Ovary (tissue), 10 donors: ENCODE results near the gene SFT2D1. TPM values are rescaled to one million over a fixed set of nuclear protein-coding genes. Genes with fewer than 3 reads are reported as not detected.

Source experiments
- DNase-seq, 5 donors: peaks; one replicate each; pipeline ENCODE4 v3.0.0-alpha.2; 2019 to 2020
- H3K27ac ChIP-seq, 2 donors: fragments of 200-600 bp; one replicate each; pipeline versions ENCODE4 v1.5.1 to v1.8.0; 2019 to 2022
- H3K27me3 ChIP-seq: fragments of 200-600 bp; one replicate; pipeline ENCODE4 v1.8.0; 2022
- H3K36me3 ChIP-seq: fragments of 200-600 bp; sonication (generic); one replicate; pipeline ENCODE4 v1.5.1; 2019
- H3K4me1 ChIP-seq: one replicate; pipeline ENCODE4 v1.8.1; 2013; ENCODE audit warnings: mild to moderate bottlenecking, moderate library complexity; ENCODE audit not compliant: insufficient read depth
- H3K4me3 ChIP-seq: fragments of 200-600 bp; sonication (generic); one replicate; pipeline ENCODE4 v1.5.1; 2017
- H3K9me3 ChIP-seq, 2 donors: fragments of 200-600 bp in 1 of 2; sonication (generic) in 1 of 2; one replicate each; pipeline versions ENCODE4 v1.5.1 to v1.8.1; 2013 to 2019; ENCODE audit warnings: mild to moderate bottlenecking in 1 of 2, moderate library complexity in 1 of 2
- CTCF ChIP-seq, 3 donors: fragments of 450-650 bp in 2 of 3; fragments of 200-600 bp in 1 of 3; IDR thresholded peaks; one replicate each; pipeline versions ENCODE4 v1.5.1 to v1.8.0; 2016 to 2022; ENCODE audit warnings: antibody characterized with exemption in 3 of 3, mild to moderate bottlenecking in 1 of 3
- EP300 ChIP-seq: sonication (generic); formaldehyde crosslinking; IDR thresholded peaks from one replicate; pipeline ENCODE4 v1.6.1; 2017; ENCODE audit warnings: antibody characterized with exemption
- POLR2A ChIP-seq: fragments of 450-650 bp; IDR thresholded peaks from one replicate; pipeline ENCODE4 v1.6.1; 2017; ENCODE audit warnings: antibody characterized with exemption, mild to moderate bottlenecking, moderate library complexity
- WGBS, 3 donors: extraction: QIAGEN DNeasy Blood & Tissue Kit in 1 of 3; methylation state at CpG; one replicate each; pipeline versions ENCODE4 v1.1.5 to v1.1.7; 2013 to 2017; 5-methylcytosine and 5-hydroxymethylcytosine counted together
- intact Hi-C, 4 donors: fragments of 100-400 bp; cut with DNase I; formaldehyde crosslinking; loops; one replicate each; pipeline versions ENCODE4 v1.11.0 to v1.15.1; 2022 to 2023
- long read RNA-seq, 3 donors: library from polyadenylated mRNA in 2 of 3; unstranded in 2 of 3; transcript quantifications; one replicate each; pipeline ENCODE4 v2.0.0 and lab custom pipeline, GENCODE V29; 2021 to 2026
- polyA plus RNA-seq, 2 donors: library from polyadenylated mRNA; stranded (reverse); fragments of 200-250 nt in 1 of 2; fragments of 350-450 nt in 1 of 2; fragmentation: Illumina TruSeq in 1 of 2; extraction: RNeasy Lipid Tissue Mini Kit (QIAGEN cat#74804) in 1 of 2; gene quantifications; one replicate each; pipeline ENCODE4 v1.2.3, GENCODE V29; 2013 to 2014
- total RNA-seq, 7 donors: library from RNA; depleted of rRNA in 2 of 7; stranded (reverse); fragments of >200 nt in 2 of 7; fragmentation: NEBNext Ultra II Directional in 3 of 7; extraction: Animal tissue kit (Norgen Biotek cat#: 25700) in 3 of 7; gene quantifications; one replicate each; pipeline versions ENCODE4 v1.1.0 to v1.2.4, GENCODE V29; 2016 to 2023
- donor health status: DM: no; HTN: no; CAD: no; lungs with moderate emphysema.
- donor health status: DM: no; HTN: no; CAD: no.
- donor health status: Bipolar disorder and iron deficiency.
- donor health status: DM: yes; HTN: yes; CAD: no.
- donor health status: DM: no; HTN: no; CAD: no.
- donor health status: DM: yes; HTN: yes; CAD: no.

SFT2D1 gene
- 10 to 100 TPM; 25.9 to 50.3 (median 34.1) TPM for total RNA-seq
- 10 to 100 TPM; 43.3 to 46.1 TPM for polyA plus RNA-seq
- long read RNA-seq, donor 1, transcript SFT2D1-201 (8 exons, 1,079 nt) = major isoform, 57 of 79 reads
- long read RNA-seq, donor 1, partial matches to known transcripts = 6 of 79 reads
- long read RNA-seq, donor 1, other reads (novel, unspliced or antisense) = 16 of 79 reads
- long read RNA-seq, donor 2, transcript SFT2D1-203 (2 exons, 2,061 nt) = minor isoform, 5 of 74 reads
- long read RNA-seq, donor 2, transcript SFT2D1-201 (8 exons, 1,079 nt) = major isoform, 49 of 74 reads
- long read RNA-seq, donor 2, partial matches to known transcripts = 7 of 74 reads
- long read RNA-seq, donor 2, other reads (novel, unspliced or antisense) = 10 of 74 reads
- long read RNA-seq, donor 3, transcript SFT2D1-201 (8 exons, 1,079 nt) = major isoform, 44 of 60 reads
- long read RNA-seq, donor 3, partial matches to known transcripts = 0 of 60 reads
- long read RNA-seq, donor 3, other reads (novel, unspliced or antisense) = 16 of 60 reads

GRCh38 chr6:166342349-166343149 is at the start of gene SFT2D1:
TSS of gene SFT2D1 (minus strand) at chr6:166342545. CDS start at chr6:166342481, 64 bp downstream.
- TF ChIP-seq POLR2A (peak; percentile 76), CTCF (IDR thresholded peaks at IDR 0.05) (no peak)
- peak; percentile 79 to 91 (median 85) for DNase-seq
- WGBS, 3 donors = 0 to 1% (median 0%) methylated on average over 52 to 73 of the region's 73 CpGs
- Histone ChIP-seq H3K27me3 (no peaks in the 10 kb centered on the region), H3K36me3 (no peaks in the 10 kb centered on the region), H3K9me3 (no peaks in the 10 kb centered on the region), H3K4me1 (peaks cover 5% of the 10 kb centered on the region), H3K27ac (peak within 1 kb of the TSS; percentile 38 to 62), H3K4me3 (peak within 1 kb of the TSS; percentile 95)
- intact Hi-C loops = loop anchor here in 1 of 4 donors (5.0 kb wide), 1 partner anchor 40 kb away; the partner anchor contains the start of gene MPC1

GRCh38 chr6:166389119-166389518 is 46.8 kb upstream of the SFT2D1 start:
- Histone ChIP-seq H3K27ac (no peak overlapping the region), H3K9me3 (no peaks in the 10 kb centered on the region), H3K4me3 (no peak overlapping the region), H3K4me1 (no peaks in the 10 kb centered on the region), H3K27me3 (no peaks in the 10 kb centered on the region), H3K36me3 (no peaks in the 10 kb centered on the region)
- intact Hi-C loops = no loop called here
- no peak for TF ChIP-seq CTCF (IDR thresholded peaks at IDR 0.05)
- TF ChIP-seq EP300 = no peak
- TF ChIP-seq POLR2A = no peak
- WGBS, 3 donors = 37 to 52% (median 42%) methylated on average over 3 of the region's 3 CpGs
- DNase-seq = no peak

- intact Hi-C loops = no loop called here
- no peaks in the 10 kb centered on the region for H3K36me3 ChIP-seq
- TF ChIP-seq EP300 (no peak), CTCF (IDR thresholded peaks at IDR 0.05) (no peak), POLR2A (no peak)
- no peak overlapping the region for H3K4me3 ChIP-seq
- H3K27ac ChIP-seq = no peak overlapping the region
- H3K9me3 ChIP-seq = no peaks in the 10 kb centered on the region
- 90 to 93% (median 91%) methylated on average over 13 of the region's 13 CpGs for WGBS, 3 donors
- no peaks in the 10 kb centered on the region for H3K27me3 ChIP-seq
- no peak for DNase-seq
- H3K4me1 ChIP-seq = no peaks in the 10 kb centered on the region
Measured at GRCh38 chr6:166388290-166389004, 46.1 kb upstream of the SFT2D1 start.
